HFFc6 (cell line): ENCODE results near the gene CALN1. TPM values are rescaled to one million over a fixed set of nuclear protein-coding genes. Genes with fewer than 3 reads are reported as not detected.
A peak's percentile ranks its signal among the peaks of the same experiment; 100 is the strongest.

Experiments used
- DNase-seq: peaks from one replicate; pipeline ENCODE4 v3.0.0-alpha.2; 2018
- H3K27ac Mint-ChIP-seq: 2 replicates; pipeline ENCODE4 v1.8.0; 2020; ENCODE audit warnings: mild to moderate bottlenecking, mixed read lengths
- H3K27me3 Mint-ChIP-seq: 2 replicates; pipeline ENCODE4 v1.8.0; 2021; ENCODE audit warnings: mild to moderate bottlenecking, moderate library complexity, mixed read lengths; ENCODE audit not compliant: insufficient read depth
- H3K36me3 Mint-ChIP-seq: 2 replicates; pipeline ENCODE4 v1.8.0; 2021; ENCODE audit warnings: low read depth, mixed read lengths
- H3K4me1 Mint-ChIP-seq: 2 replicates; pipeline ENCODE4 v1.8.0; 2020; ENCODE audit warnings: low read depth, mixed read lengths
- H3K4me3 Mint-ChIP-seq: 2 replicates; pipeline ENCODE4 v1.8.0; 2020; ENCODE audit warnings: mild to moderate bottlenecking, moderate library complexity, mixed read lengths
- H3K9me3 Mint-ChIP-seq: 2 replicates; pipeline ENCODE4 v1.8.0; 2020; ENCODE audit warnings: mild to moderate bottlenecking, mixed read lengths
- CTCF ChIP-seq: fragments of 200-600 bp; sonication (generic); IDR thresholded peaks from 2 replicates; pipeline ENCODE4 v1.5.0; 2021; ENCODE audit warnings: antibody characterized with exemption, mild to moderate bottlenecking
- total RNA-seq, 6 experiments: library from RNA; stranded (reverse); fragmentation: NEBNext Ultra II Directional; extraction: Animal tissue kit (Norgen Biotek cat#: 25700); gene quantifications; 2 replicates in 1 of 6; 3 replicates in 5 of 6; pipeline ENCODE4 v1.2.3, GENCODE V29; 2021

Gene CALN1
- total RNA-seq, 6 experiments from 2014 or later: not detected

GRCh38 chr7:72183835-72184234, 228.3 kb downstream of the CALN1 start:
- Mint-ChIP-seq H3K36me3 (no peaks in the 10 kb centered on the region; the same call in 1 of the 2 replicates), H3K27ac (no peak overlapping the region), H3K9me3 (peaks cover 22% of the 10 kb centered on the region; the same call in 1 of the 2 replicates), H3K4me3 (no peak overlapping the region), H3K27me3 (peaks cover 3% of the 10 kb centered on the region; the same call in 1 of the 2 replicates), H3K4me1 (no peaks in the 10 kb centered on the region)
- TF ChIP-seq CTCF: peak; percentile 52
- no peak for DNase-seq

GRCh38 chr7:72182036-72182435, 230.1 kb downstream of the CALN1 start:
- Mint-ChIP-seq H3K27ac (no peak overlapping the region), H3K9me3 (peaks cover 25% of the 10 kb centered on the region; the same call in 1 of the 2 replicates)

GRCh38 chr7:72176875-72177274, 235.3 kb downstream of the CALN1 start:
- no peaks in the 10 kb centered on the region; the same call in 1 of the 2 replicates for H3K36me3 Mint-ChIP-seq
- no peak for TF ChIP-seq CTCF
- H3K4me1 Mint-ChIP-seq: no peaks in the 10 kb centered on the region
- peaks cover 31% of the 10 kb centered on the region for H3K9me3 Mint-ChIP-seq
- no peaks in the 10 kb centered on the region for H3K27me3 Mint-ChIP-seq
- H3K4me3 Mint-ChIP-seq: no peak overlapping the region
- DNase-seq: no peak
- H3K27ac Mint-ChIP-seq: no peak overlapping the region

More at GRCh38 chr7:72182036-72182435, 230.1 kb downstream of the CALN1 start:
- no peak for DNase-seq
- Mint-ChIP-seq H3K27me3 (peaks cover 3% of the 10 kb centered on the region; the same call in 1 of the 2 replicates), H3K4me1 (no peaks in the 10 kb centered on the region), H3K4me3 (no peak overlapping the region), H3K36me3 (no peaks in the 10 kb centered on the region; the same call in 1 of the 2 replicates)
- TF ChIP-seq CTCF: no peak

- DNase-seq: no peak
- TF ChIP-seq CTCF: no peak
- Mint-ChIP-seq H3K4me1 (no peaks in the 10 kb centered on the region), H3K27ac (no peak overlapping the region), H3K4me3 (no peak overlapping the region), H3K36me3 (no peaks in the 10 kb centered on the region), H3K27me3 (no peaks in the 10 kb centered on the region; the same call in none of the 2 replicates), H3K9me3 (peaks cover 17% of the 10 kb centered on the region)
Measured at GRCh38 chr7:72170475-72170874, 241.7 kb downstream of the CALN1 start.

GRCh38 chr7:72163271-72163670, 248.9 kb downstream of the CALN1 start:
- Mint-ChIP-seq H3K9me3 (peaks cover 35% of the 10 kb centered on the region), H3K27me3 (no peaks in the 10 kb centered on the region; the same call in none of the 2 replicates), H3K4me3 (no peak overlapping the region), H3K27ac (no peak overlapping the region), H3K36me3 (no peaks in the 10 kb centered on the region), H3K4me1 (no peaks in the 10 kb centered on the region)
- no peak for TF ChIP-seq CTCF
- no peak for DNase-seq

GRCh38 chr7:72161534-72161933, 250.6 kb downstream of the CALN1 start:
- Mint-ChIP-seq H3K27ac (no peak overlapping the region), H3K36me3 (no peaks in the 10 kb centered on the region), H3K4me1 (no peaks in the 10 kb centered on the region), H3K9me3 (peaks cover 50% of the 10 kb centered on the region), H3K27me3 (no peaks in the 10 kb centered on the region; the same call in 1 of the 2 replicates), H3K4me3 (no peak overlapping the region)
- no peak for DNase-seq
- TF ChIP-seq CTCF: 0 out of 2 replicates have a peak, but pooled peaks have one; percentile 8
